Activated naive CD4-positive, alpha-beta T cell treated with anti-CD3 and anti-CD28 coated beads, Interleukin-2, amount 10 ng/mL, durations not matched to agents 7 days and 5 days (primary cell): ENCODE results near the gene ATP5F1E.

Experiments
- CTCF ChIA-PET: fragments of 350-600 bp; sonication (Branson Sonifier 250); formaldehyde crosslinking; loops from one replicate; lab custom pipeline; 2021; ENCODE audit warnings: antibody characterized with exemption; lab: Charles Lee
- DNase-seq: peaks from one replicate; pipeline ENCODE4 v3.0.0-alpha.2; 2020
- H3K27ac Mint-ChIP-seq: one replicate; pipeline ENCODE4 v1.8.0; 2021; ENCODE audit warnings: mild to moderate bottlenecking, moderate library complexity, mixed read lengths
- H3K27me3 Mint-ChIP-seq: one replicate; pipeline ENCODE4 v1.8.0; 2021; ENCODE audit warnings: mild to moderate bottlenecking, mixed read lengths
- H3K36me3 Mint-ChIP-seq: one replicate; pipeline ENCODE4 v1.8.0; 2021; ENCODE audit warnings: mixed read lengths
- H3K4me1 Mint-ChIP-seq: one replicate; pipeline ENCODE4 v1.8.0; 2021; ENCODE audit warnings: mixed read lengths
- H3K4me3 Mint-ChIP-seq: one replicate; pipeline ENCODE4 v1.8.0; 2021; ENCODE audit warnings: mild to moderate bottlenecking, moderate library complexity, mixed read lengths
- H3K9me3 Mint-ChIP-seq: one replicate; pipeline ENCODE4 v1.8.0; 2021; ENCODE audit warnings: mixed read lengths

ATP5F1E gene

GRCh38 chr20:59002388-59002787 is 29.7 kb downstream of the ATP5F1E start:
- H3K27ac Mint-ChIP-seq: peak overlapping the region; percentile 1
- no peaks in the 10 kb centered on the region for H3K27me3 Mint-ChIP-seq
- H3K4me1 Mint-ChIP-seq: peaks cover 41% of the 10 kb centered on the region
- CTCF ChIA-PET: no interaction called here
- DNase-seq: no peak
- no peak overlapping the region for H3K4me3 Mint-ChIP-seq
- H3K9me3 Mint-ChIP-seq: no peaks in the 10 kb centered on the region
- H3K36me3 Mint-ChIP-seq: peaks cover 39% of the 10 kb centered on the region

GRCh38 chr20:59001449-59002171 is 30.5 kb downstream of the ATP5F1E start:
- no peak for DNase-seq
- CTCF ChIA-PET: no interaction called here
- H3K9me3 Mint-ChIP-seq: no peaks in the 10 kb centered on the region
- H3K27me3 Mint-ChIP-seq: no peaks in the 10 kb centered on the region
- peaks cover 43% of the 10 kb centered on the region for H3K36me3 Mint-ChIP-seq
- no peak overlapping the region for H3K4me3 Mint-ChIP-seq
- peaks cover 41% of the 10 kb centered on the region for H3K4me1 Mint-ChIP-seq
- H3K27ac Mint-ChIP-seq: peak overlapping the region; percentile 37

- peaks cover 46% of the 10 kb centered on the region for H3K36me3 Mint-ChIP-seq
These were observed 31.1 kb downstream of the ATP5F1E start for GRCh38 chr20:59001068-59001448.

GRCh38 chr20:59000326-59000725 is 31.8 kb downstream of the ATP5F1E start:
- H3K4me1 Mint-ChIP-seq: peaks cover 32% of the 10 kb centered on the region
- H3K36me3 Mint-ChIP-seq: peaks cover 53% of the 10 kb centered on the region
- H3K27ac Mint-ChIP-seq: no peak overlapping the region

More at GRCh38 chr20:59001068-59001448, 31.1 kb downstream of the ATP5F1E start:
- DNase-seq: no peak
- Mint-ChIP-seq H3K4me3 (no peak overlapping the region), H3K9me3 (no peaks in the 10 kb centered on the region), H3K27me3 (no peaks in the 10 kb centered on the region), H3K4me1 (peaks cover 38% of the 10 kb centered on the region), H3K27ac (no peak overlapping the region)
- CTCF ChIA-PET: no interaction called here

GRCh38 chr20:58998656-58999055 is 33.5 kb downstream of the ATP5F1E start:
- Mint-ChIP-seq H3K27me3 (no peaks in the 10 kb centered on the region), H3K9me3 (no peaks in the 10 kb centered on the region), H3K36me3 (peaks cover 60% of the 10 kb centered on the region), H3K4me1 (peaks cover 16% of the 10 kb centered on the region), H3K4me3 (no peak overlapping the region), H3K27ac (no peak overlapping the region)
- CTCF ChIA-PET: no interaction called here
- DNase-seq: no peak

More at GRCh38 chr20:59000326-59000725, 31.8 kb downstream of the ATP5F1E start:
- no peaks in the 10 kb centered on the region for H3K9me3 Mint-ChIP-seq
- H3K27me3 Mint-ChIP-seq: no peaks in the 10 kb centered on the region
- H3K4me3 Mint-ChIP-seq: no peak overlapping the region
- CTCF ChIA-PET: no interaction called here
- DNase-seq: no peak

GRCh38 chr20:58997141-58997770 is 34.9 kb downstream of the ATP5F1E start:
- H3K36me3 Mint-ChIP-seq: peaks cover 60% of the 10 kb centered on the region
- no peak overlapping the region for H3K4me3 Mint-ChIP-seq
- CTCF ChIA-PET: no interaction called here
- H3K27ac Mint-ChIP-seq: no peak overlapping the region
- H3K27me3 Mint-ChIP-seq: no peaks in the 10 kb centered on the region
- peaks cover 3% of the 10 kb centered on the region for H3K4me1 Mint-ChIP-seq
- H3K9me3 Mint-ChIP-seq: no peaks in the 10 kb centered on the region
- no peak for DNase-seq

GRCh38 chr20:58996226-58996611 is 35.9 kb downstream of the ATP5F1E start:
- no peak overlapping the region for H3K27ac Mint-ChIP-seq
- peaks cover 2% of the 10 kb centered on the region for H3K4me1 Mint-ChIP-seq

GRCh38 chr20:58995461-58996225 is 36.5 kb downstream of the ATP5F1E start:
- Mint-ChIP-seq H3K9me3 (no peaks in the 10 kb centered on the region), H3K4me3 (no peak overlapping the region), H3K27me3 (no peaks in the 10 kb centered on the region), H3K27ac (peak overlapping the region; percentile 56), H3K36me3 (peaks cover 61% of the 10 kb centered on the region), H3K4me1 (peaks cover 2% of the 10 kb centered on the region)
- CTCF ChIA-PET: interaction anchor here (1.4 kb wide), 1 partner anchor 212 kb away, joined by 4 read pairs; no protein-coding TSS in a partner anchor
- no peak for DNase-seq

More at GRCh38 chr20:58996226-58996611, 35.9 kb downstream of the ATP5F1E start:
- Mint-ChIP-seq H3K36me3 (peaks cover 59% of the 10 kb centered on the region), H3K27me3 (no peaks in the 10 kb centered on the region), H3K9me3 (no peaks in the 10 kb centered on the region), H3K4me3 (no peak overlapping the region)
- CTCF ChIA-PET: interaction anchor here (1.4 kb wide), 1 partner anchor 211 kb away, joined by 4 read pairs; no protein-coding TSS in a partner anchor
- DNase-seq: no peak

GRCh38 chr20:58994390-58995159 is 37.6 kb downstream of the ATP5F1E start:
- CTCF ChIA-PET: no interaction called here
- Mint-ChIP-seq H3K36me3 (peaks cover 63% of the 10 kb centered on the region), H3K9me3 (no peaks in the 10 kb centered on the region), H3K4me3 (no peak overlapping the region), H3K27me3 (no peaks in the 10 kb centered on the region), H3K4me1 (peaks cover 2% of the 10 kb centered on the region), H3K27ac (no peak overlapping the region)
- no peak for DNase-seq

- DNase-seq: no peak
- no peaks in the 10 kb centered on the region for H3K9me3 Mint-ChIP-seq
- CTCF ChIA-PET: no interaction called here
- H3K36me3 Mint-ChIP-seq: peaks cover 68% of the 10 kb centered on the region
- peaks cover 2% of the 10 kb centered on the region for H3K4me1 Mint-ChIP-seq
- no peaks in the 10 kb centered on the region for H3K27me3 Mint-ChIP-seq
- H3K27ac Mint-ChIP-seq: peak overlapping the region; percentile 49
- no peak overlapping the region for H3K4me3 Mint-ChIP-seq
These were observed 38.5 kb downstream of the ATP5F1E start for GRCh38 chr20:58993332-58994248.

- no peaks in the 10 kb centered on the region for H3K9me3 Mint-ChIP-seq
- H3K27ac Mint-ChIP-seq: no peak overlapping the region
- peaks cover 71% of the 10 kb centered on the region for H3K36me3 Mint-ChIP-seq
- CTCF ChIA-PET: no interaction called here
- H3K27me3 Mint-ChIP-seq: no peaks in the 10 kb centered on the region
- H3K4me1 Mint-ChIP-seq: peaks cover 2% of the 10 kb centered on the region
- H3K4me3 Mint-ChIP-seq: no peak overlapping the region
- no peak for DNase-seq
These were observed 39.2 kb downstream of the ATP5F1E start for GRCh38 chr20:58992911-58993310.

GRCh38 chr20:58991715-58992114 is 40.4 kb downstream of the ATP5F1E start:
- Mint-ChIP-seq H3K36me3 (peaks cover 76% of the 10 kb centered on the region), H3K9me3 (no peaks in the 10 kb centered on the region), H3K4me1 (peaks cover 4% of the 10 kb centered on the region), H3K4me3 (no peak overlapping the region), H3K27ac (no peak overlapping the region), H3K27me3 (no peaks in the 10 kb centered on the region)
- CTCF ChIA-PET: no interaction called here
- no peak for DNase-seq
